Activated T-helper 9 cell treated with anti-CD3 and anti-CD28 coated beads, Interleukin-2, amount 50 U/mL, for 16 hours (primary cell): ENCODE data around the gene LGALS7.

Source experiments
- DNase-seq: peaks from one replicate; pipeline ENCODE4 v3.0.0-alpha.2; 2020; ENCODE audit warnings: low read depth

Gene LGALS7

GRCh38 chr19:38739440-38740256 lies 33.7 kb downstream of the LGALS7 start:
- DNase-seq = peak; percentile 21

GRCh38 chr19:38737921-38738737 lies 35.2 kb downstream of the LGALS7 start:
- no peak for DNase-seq

GRCh38 chr19:38737281-38737865 lies 35.9 kb downstream of the LGALS7 start:
- no peak for DNase-seq

GRCh38 chr19:38736413-38737280 lies 36.7 kb downstream of the LGALS7 start:
- peak; percentile 63 for DNase-seq

GRCh38 chr19:38736036-38736412 lies 37.3 kb downstream of the LGALS7 start:
- DNase-seq = peak; percentile 46

GRCh38 chr19:38735257-38735686 lies 38.0 kb downstream of the LGALS7 start:
- DNase-seq = peak; percentile 12

- DNase-seq = peak; percentile 13
Observed at GRCh38 chr19:38734426-38735256, 38.7 kb downstream of the LGALS7 start.

GRCh38 chr19:38734176-38734425 lies 39.2 kb downstream of the LGALS7 start:
- DNase-seq = no peak

GRCh38 chr19:38733493-38734175 lies 39.7 kb downstream of the LGALS7 start:
- DNase-seq = no peak

GRCh38 chr19:38733241-38733492 lies 40.1 kb downstream of the LGALS7 start:
- no peak for DNase-seq

- no peak for DNase-seq
Observed at GRCh38 chr19:38731654-38732301, 41.5 kb downstream of the LGALS7 start.

GRCh38 chr19:38730731-38731589 lies 42.4 kb downstream of the LGALS7 start:
- no peak for DNase-seq

- no peak for DNase-seq
Observed at GRCh38 chr19:38730470-38730730, 42.9 kb downstream of the LGALS7 start.

- DNase-seq = peak; percentile 65
Observed at GRCh38 chr19:38729653-38730469, 43.5 kb downstream of the LGALS7 start.

- DNase-seq = no peak
Observed at GRCh38 chr19:38728752-38729541, 44.4 kb downstream of the LGALS7 start.

GRCh38 chr19:38727868-38728660 lies 45.3 kb downstream of the LGALS7 start:
- DNase-seq = no peak

GRCh38 chr19:38727306-38727867 lies 45.9 kb downstream of the LGALS7 start:
- no peak for DNase-seq
